Measurements from ENCODE around the gene ZSCAN1.

The ZSCAN1 gene

GRCh38 chr19:58056861-58057260 is 23.0 kb downstream of the ZSCAN1 start:
- H3K4me3 ChIP-seq (ENCODE audit: low read depth, low read length), result no peak overlapping the region
- TF ChIP-seq CTCF (IDR thresholded peaks at IDR 0.05; ENCODE audit: borderline replicate concordance, insufficient read depth, low read depth, low read length), result no peak

GRCh38 chr19:58058467-58058866 is 24.6 kb downstream of the ZSCAN1 start:
- TF ChIP-seq CTCF (IDR thresholded peaks at IDR 0.05; ENCODE audit: borderline replicate concordance, insufficient read depth, low read depth, low read length), result no peak
- H3K4me3 ChIP-seq (ENCODE audit: low read depth, low read length), result no peak overlapping the region

GRCh38 chr19:58059003-58059670 is 25.3 kb downstream of the ZSCAN1 start, which contains the start of gene ZNF135:
TSS of gene ZNF135 (plus strand) at chr19:58059282. CDS start at chr19:58060003, 721 bp downstream.
- no peak within 1 kb of the TSS for H3K4me3 ChIP-seq (ENCODE audit: low read depth, low read length)
- no peak for TF ChIP-seq CTCF (IDR thresholded peaks at IDR 0.05; ENCODE audit: borderline replicate concordance, insufficient read depth, low read depth, low read length)

- no peak overlapping the region for H3K4me3 ChIP-seq (ENCODE audit: low read depth, low read length)
- TF ChIP-seq CTCF (IDR thresholded peaks at IDR 0.05; ENCODE audit: borderline replicate concordance, insufficient read depth, low read depth, low read length), result no peak
These were observed 25.9 kb downstream of the ZSCAN1 start for GRCh38 chr19:58059671-58060078.

- no peak overlapping the region for H3K4me3 ChIP-seq (ENCODE audit: low read depth, low read length)
- TF ChIP-seq CTCF (IDR thresholded peaks at IDR 0.05; ENCODE audit: borderline replicate concordance, insufficient read depth, low read depth, low read length), result no peak
These were observed 26.4 kb downstream of the ZSCAN1 start for GRCh38 chr19:58060231-58060630.

- TF ChIP-seq CTCF (IDR thresholded peaks at IDR 0.05; ENCODE audit: borderline replicate concordance, insufficient read depth, low read depth, low read length), result no peak
- H3K4me3 ChIP-seq (ENCODE audit: low read depth, low read length), result no peak overlapping the region
These were observed 29.9 kb downstream of the ZSCAN1 start for GRCh38 chr19:58063712-58064111.

- H3K4me3 ChIP-seq (ENCODE audit: low read depth, low read length), result no peak overlapping the region
- TF ChIP-seq CTCF (IDR thresholded peaks at IDR 0.05; ENCODE audit: borderline replicate concordance, insufficient read depth, low read depth, low read length), result no peak
These were observed 33.6 kb downstream of the ZSCAN1 start for GRCh38 chr19:58067240-58067912.

All from GM12875 (cell line).